IPS-NIHi11 (cell line): ENCODE measurements around the gene ZNF516.

Source experiments
- DNase-seq: peaks from one replicate; pipeline ENCODE4 v3.0.0; 2012; ENCODE audit warnings: mixed read lengths, low spot score

ZNF516 gene

GRCh38 chr18:76467371-76468190 lies 27.5 kb downstream of the ZNF516 start:
- DNase-seq: no peak

- no peak for DNase-seq
These were observed 28.5 kb downstream of the ZNF516 start for GRCh38 chr18:76466410-76466991.

GRCh38 chr18:76465630-76466409 lies 29.2 kb downstream of the ZNF516 start:
- DNase-seq: no peak

- no peak for DNase-seq
These were observed 30.5 kb downstream of the ZNF516 start for GRCh38 chr18:76464281-76465259.

GRCh38 chr18:76463872-76464271 lies 31.2 kb downstream of the ZNF516 start:
- no peak for DNase-seq

GRCh38 chr18:76463358-76463757 lies 31.7 kb downstream of the ZNF516 start:
- no peak for DNase-seq

- DNase-seq: no peak
These were observed 32.7 kb downstream of the ZNF516 start for GRCh38 chr18:76462326-76462694.

GRCh38 chr18:76461692-76462325 lies 33.2 kb downstream of the ZNF516 start:
- DNase-seq: no peak

GRCh38 chr18:76461148-76461547 lies 33.9 kb downstream of the ZNF516 start:
- DNase-seq: no peak

GRCh38 chr18:76460482-76460881 lies 34.6 kb downstream of the ZNF516 start:
- no peak for DNase-seq

GRCh38 chr18:76459687-76460350 lies 35.2 kb downstream of the ZNF516 start:
- DNase-seq: no peak

GRCh38 chr18:76459312-76459686 lies 35.7 kb downstream of the ZNF516 start:
- no peak for DNase-seq

GRCh38 chr18:76458522-76459311 lies 36.3 kb downstream of the ZNF516 start:
- DNase-seq: no peak

- DNase-seq: no peak
These were observed 37.1 kb downstream of the ZNF516 start for GRCh38 chr18:76457957-76458356.

- no peak for DNase-seq
These were observed 37.6 kb downstream of the ZNF516 start for GRCh38 chr18:76457475-76457874.

- DNase-seq: no peak
These were observed 38.2 kb downstream of the ZNF516 start for GRCh38 chr18:76456823-76457222.

GRCh38 chr18:76456018-76456750 lies 38.9 kb downstream of the ZNF516 start:
- DNase-seq: no peak

- no peak for DNase-seq
These were observed 39.9 kb downstream of the ZNF516 start for GRCh38 chr18:76455003-76455676.

GRCh38 chr18:76454418-76454817 lies 40.6 kb downstream of the ZNF516 start:
- DNase-seq: no peak
